Hepatocyte (in vitro differentiated cells): ENCODE results near the gene EME1.

Experiments
- EZH2 ChIP-seq: fragments of 200-600 bp; sonication (generic); IDR thresholded peaks from 2 replicates; pipeline ENCODE4 v1.6.1; 2016; ENCODE audit warnings: antibody characterized with exemption, mild to moderate bottlenecking, borderline replicate concordance
- EZH2phosphoT487 ChIP-seq: fragments of 200-600 bp; sonication (generic); IDR thresholded peaks from one replicate; pipeline ENCODE4 v1.6.1; 2018; ENCODE audit warnings: antibody characterized with exemption, mild to moderate bottlenecking, low read depth, moderate library complexity; ENCODE audit not compliant: unreplicated experiment, severe bottlenecking
- TF ChIP-seq, protein P1 (sequence below): fragments of 200-600 bp; sonication (generic); IDR thresholded peaks from 2 replicates; pipeline ENCODE4 v1.5.1; 2016; ENCODE audit warnings: antibody characterized with exemption, mild to moderate bottlenecking; ENCODE audit not compliant: poor library complexity

DNA sequence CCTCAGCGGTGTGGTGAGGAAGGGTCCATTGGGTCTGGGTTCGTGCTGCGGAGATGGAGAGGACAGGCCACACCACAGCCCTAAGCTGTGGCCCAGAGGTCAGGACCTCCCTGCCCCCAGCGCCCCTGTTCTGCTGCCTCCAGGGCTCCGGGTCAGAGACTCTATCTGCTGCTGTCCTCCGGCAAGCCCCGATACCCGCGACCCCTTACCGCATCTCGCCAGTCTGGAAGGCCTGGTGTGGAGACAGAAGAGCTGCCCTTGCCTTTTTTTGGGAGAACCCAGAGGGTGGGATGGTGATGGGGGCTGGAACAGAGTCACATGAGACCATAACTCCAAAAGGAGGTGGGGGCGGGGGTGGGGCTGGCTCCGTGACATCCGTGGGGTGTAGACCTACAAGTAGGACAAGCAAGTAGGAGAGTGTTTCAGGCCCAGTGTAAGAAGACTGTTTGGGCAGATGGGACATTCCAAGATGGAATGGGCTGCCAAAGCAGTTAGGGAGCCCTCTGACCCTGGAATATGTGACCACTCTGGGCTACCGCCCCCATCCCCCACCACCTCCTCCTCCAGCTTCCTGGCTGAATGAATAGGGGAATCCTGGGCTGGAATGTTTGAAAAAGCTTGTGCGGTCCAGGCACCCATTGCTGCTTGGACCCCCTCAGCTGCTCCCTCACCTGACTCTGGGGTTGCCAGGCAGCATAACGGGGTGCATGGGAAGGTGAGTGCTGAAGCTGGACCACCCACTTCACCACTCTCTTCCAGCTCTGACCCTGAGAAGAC lies 25.7 kb upstream of the EME1 start:
- TF ChIP-seq EZH2phosphoT487 (no peak), EZH2 (no peak)
- TF ChIP-seq, protein P1, sequence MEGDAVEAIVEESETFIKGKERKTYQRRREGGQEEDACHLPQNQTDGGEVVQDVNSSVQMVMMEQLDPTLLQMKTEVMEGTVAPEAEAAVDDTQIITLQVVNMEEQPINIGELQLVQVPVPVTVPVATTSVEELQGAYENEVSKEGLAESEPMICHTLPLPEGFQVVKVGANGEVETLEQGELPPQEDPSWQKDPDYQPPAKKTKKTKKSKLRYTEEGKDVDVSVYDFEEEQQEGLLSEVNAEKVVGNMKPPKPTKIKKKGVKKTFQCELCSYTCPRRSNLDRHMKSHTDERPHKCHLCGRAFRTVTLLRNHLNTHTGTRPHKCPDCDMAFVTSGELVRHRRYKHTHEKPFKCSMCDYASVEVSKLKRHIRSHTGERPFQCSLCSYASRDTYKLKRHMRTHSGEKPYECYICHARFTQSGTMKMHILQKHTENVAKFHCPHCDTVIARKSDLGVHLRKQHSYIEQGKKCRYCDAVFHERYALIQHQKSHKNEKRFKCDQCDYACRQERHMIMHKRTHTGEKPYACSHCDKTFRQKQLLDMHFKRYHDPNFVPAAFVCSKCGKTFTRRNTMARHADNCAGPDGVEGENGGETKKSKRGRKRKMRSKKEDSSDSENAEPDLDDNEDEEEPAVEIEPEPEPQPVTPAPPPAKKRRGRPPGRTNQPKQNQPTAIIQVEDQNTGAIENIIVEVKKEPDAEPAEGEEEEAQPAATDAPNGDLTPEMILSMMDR, result no peak
